GM21367 (cell line): ENCODE data around the gene EPS15.
"Not testable (repeated sequence)": the region's sequence is repeated elsewhere in the genome, so short reads cannot be mapped to it uniquely, and the experiment has no call there.

Experiments used
- ATAC-seq: cut with Tn5 transposase; IDR thresholded peaks from one replicate; pipeline ENCODE4 v1.9.1; 2021; ENCODE audit not compliant: unreplicated experiment

The EPS15 gene

DNA sequence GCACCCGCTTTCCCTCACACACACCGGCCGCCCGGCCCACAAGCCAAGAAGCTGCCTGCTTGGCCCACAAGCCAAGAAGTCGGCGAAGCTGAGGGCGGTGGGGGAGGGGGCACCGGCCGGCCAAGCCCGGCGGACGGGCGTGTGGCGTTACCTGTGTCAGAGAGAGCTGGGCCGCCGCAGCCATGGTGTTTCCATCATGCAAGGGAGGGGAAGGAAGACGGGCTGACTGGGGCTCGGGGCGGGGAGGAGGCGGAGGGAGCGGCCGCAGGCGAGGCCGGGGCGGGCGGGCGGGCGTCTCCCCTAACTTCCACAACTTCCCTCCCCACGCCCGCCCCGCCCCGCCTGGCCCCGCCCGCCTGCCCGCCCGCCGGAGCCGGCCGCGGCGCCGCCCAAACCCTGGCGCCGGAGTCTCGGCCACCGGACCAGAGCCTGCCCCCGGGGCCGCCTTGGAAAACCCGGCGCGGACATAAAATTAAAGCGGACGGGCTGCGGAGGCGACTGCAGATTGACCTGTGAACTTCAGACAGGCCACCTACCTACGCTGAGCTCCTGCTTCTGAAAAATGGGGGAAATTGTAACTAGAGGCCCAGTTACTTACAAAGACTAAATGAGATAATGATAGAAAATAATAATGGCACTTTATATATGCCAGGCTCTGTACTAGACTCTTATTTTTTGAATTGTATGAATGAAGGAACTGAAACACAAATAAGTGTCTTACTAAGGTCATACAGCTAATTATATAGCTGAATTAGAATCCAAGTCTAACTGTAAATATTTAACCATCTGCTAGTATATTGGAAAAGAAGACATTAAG lies at the start of gene EPS15:
EPS15 (minus strand) TSS at position 219 of the 817 bp plus-strand sequence; CDS start at position 184, 35 bp downstream.
- ATAC-seq: peak; percentile 42

DNA sequence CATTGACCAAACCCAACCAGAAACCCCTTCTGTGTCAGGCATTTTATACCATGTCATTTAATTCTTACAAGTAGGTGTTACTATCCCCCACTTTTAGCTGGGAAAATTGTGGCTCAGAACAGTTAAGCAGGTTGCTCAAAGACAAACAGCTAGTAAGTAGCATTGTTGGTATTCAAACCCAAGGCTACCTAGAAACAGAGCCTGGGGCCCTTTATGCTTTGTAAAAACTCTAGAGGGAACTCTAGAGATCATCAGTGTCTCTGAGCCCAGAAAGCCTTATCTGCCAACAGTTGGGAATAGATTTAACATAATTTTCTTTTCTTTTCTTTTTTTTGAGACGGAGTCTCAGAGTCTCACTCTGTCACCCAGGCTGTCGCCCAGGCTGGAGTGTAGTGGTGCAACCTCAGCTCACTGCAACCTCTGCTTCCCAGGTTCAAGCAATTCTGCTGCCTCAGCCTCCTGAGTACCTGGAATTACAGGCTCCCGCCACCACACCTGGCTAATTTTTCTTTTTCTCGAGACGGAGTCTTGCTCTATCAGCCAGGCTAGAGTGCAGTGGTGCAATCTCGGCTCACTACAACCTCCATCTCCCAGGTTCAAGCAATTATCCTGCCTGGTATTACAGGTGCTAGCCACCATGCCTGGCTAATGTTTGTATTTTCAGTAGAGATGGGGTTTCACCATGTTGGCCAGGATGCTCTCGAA lies 49.3 kb upstream of the EPS15 start:
- no peak for ATAC-seq

DNA sequence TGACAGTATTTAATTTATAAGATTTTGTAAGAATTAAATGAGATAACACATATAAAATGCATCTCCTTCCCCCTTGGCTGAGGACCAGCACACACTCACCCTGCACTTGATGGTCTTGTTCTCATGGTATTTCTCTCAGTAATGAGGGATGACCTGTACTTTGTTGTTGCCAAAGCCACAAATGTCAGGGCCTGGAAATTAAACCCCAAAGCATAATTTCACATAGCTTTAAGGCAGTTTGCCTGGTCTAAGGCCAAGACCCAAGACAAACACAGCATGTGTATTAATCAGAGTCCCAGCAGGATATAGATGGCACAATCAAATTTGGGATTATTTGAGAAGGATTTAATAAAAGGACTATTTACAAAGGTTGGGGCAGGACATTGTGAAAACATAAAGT lies 48.6 kb upstream of the EPS15 start:
- ATAC-seq: no peak

DNA sequence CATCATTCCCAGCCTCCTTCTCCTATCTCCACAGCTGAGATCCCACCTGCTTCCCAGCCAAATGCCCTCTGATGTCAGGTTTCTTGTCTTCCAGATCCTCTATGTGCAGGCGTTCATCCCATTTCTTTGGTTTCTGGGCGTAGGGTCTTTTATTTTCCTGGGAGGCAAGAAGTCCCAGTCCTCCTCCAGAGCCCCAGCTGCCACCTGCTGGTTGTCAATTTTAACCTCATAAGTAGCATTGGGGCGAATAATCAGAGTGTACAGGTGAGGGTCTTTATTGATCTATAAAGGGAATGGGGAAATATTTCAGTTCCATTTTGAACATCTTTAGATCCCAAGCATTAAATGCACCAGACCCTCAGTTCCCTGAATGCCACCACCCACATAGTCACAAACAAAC lies 47.2 kb upstream of the EPS15 start:
- no peak for ATAC-seq

DNA sequence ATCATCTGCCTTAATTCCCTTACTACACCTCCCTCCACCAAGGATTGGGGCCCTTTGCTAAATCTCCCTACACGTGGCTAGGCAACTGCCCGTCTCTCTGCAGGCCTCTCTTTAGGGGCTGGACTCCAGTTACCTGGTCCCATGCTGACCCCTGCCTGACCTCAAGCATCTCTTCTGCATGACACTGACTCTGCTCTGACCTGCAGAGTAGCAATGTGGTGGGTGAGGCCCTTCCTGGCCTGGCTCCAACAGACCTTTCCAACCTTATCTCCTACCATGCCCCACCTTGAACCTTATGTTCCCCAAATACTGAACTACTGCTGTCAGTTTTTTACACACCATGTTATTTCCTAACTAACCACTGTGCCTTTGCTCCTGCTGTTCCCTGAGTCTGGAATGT lies 45.9 kb upstream of the EPS15 start:
- ATAC-seq: no peak

DNA sequence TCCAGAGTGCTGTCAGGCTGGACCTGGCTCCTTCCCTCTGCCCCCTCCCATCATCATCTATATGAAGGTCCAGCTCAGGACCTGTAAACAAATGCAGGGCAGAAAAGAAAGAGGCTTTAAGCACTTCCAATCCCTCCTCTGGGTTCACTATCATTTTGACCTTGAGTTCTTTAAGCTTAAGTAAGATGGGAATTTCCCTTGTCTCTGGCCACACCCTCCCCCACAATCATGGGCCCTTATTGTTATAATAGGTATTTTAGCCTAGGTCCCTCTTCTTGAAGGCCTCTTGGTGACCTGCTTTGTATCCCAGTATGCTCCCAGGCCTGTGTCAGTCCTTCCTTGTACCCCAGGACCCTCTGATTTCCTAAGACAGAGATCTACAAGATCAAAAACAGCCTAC lies 45.1 kb upstream of the EPS15 start:
- ATAC-seq: no peak

DNA sequence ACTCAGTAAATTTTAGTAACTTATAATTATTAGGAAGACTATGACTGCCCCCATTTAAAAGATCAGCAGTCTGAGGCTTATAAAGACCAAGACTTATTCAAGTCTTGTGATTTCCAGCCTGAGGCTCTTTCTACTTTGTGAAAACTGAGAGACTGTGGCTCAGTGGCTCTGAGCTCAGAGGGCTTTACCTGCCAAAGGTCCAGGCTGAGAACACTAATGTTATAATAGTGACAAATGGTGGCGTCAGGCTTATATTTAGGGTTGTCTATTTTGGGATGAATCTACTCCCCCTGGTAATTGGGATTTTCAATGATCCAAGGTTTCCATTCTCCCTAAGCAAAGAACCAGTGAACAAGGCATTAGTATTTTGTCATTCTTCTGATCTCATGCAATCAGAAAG lies 42.6 kb upstream of the EPS15 start:
- ATAC-seq: no peak

DNA sequence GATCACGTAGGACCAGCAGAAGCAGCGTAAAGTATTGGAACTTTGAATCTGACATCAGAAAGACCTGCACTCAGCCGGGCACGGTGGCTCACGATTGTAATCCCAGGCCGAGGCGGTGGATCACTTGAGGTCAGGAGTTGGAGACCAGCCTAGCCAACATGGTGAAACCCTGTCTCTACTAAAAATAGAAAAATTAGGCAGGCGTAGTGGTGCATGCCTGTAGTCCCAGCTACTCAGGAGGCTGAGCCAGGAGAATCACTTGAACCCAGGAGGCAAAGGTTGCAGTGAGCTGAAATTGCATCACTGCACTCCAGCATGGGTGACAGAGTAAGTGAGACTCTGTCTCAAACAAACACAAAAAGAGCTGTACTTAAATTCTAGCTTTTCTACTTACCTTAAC lies 41.8 kb upstream of the EPS15 start:
- not testable (repeated sequence) for ATAC-seq

DNA sequence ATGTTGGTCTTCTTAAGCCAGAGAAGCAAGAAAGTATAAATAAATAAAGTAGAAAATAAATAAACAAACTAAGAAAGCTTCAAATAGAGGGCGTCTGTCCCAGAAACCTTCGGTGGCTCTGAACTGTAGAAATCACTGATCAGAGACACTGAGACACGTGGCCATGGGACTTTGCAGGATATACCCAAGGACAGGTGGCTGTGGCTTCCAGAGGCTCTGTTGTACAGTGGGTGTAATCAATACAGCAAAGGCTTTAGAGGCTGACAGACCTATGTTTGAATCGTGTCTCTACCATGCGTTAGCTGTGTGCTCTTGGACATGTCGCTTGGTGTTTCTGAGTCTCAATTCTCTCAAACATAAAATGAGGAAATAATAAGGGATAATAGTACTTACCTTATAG lies 41.0 kb upstream of the EPS15 start:
- no peak for ATAC-seq

DNA sequence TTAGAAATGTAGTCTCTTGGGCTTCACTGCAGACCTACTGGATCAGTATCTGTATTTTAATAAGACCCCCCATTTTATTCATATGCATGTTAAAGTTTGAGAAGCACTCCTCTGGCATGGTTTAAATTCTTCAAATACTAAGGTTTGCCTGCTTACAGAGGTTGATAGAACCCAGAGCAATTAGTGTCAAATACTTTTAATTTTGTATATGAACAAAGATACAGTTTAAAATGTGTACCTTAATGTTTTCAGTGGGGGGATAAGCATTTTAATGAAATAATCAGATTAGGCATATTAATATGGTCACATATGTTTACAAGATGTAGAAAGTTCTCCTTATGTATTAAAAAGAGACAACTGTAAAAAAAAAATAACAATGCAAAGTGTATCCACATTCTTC lies 40.4 kb upstream of the EPS15 start:
- no peak for ATAC-seq

DNA sequence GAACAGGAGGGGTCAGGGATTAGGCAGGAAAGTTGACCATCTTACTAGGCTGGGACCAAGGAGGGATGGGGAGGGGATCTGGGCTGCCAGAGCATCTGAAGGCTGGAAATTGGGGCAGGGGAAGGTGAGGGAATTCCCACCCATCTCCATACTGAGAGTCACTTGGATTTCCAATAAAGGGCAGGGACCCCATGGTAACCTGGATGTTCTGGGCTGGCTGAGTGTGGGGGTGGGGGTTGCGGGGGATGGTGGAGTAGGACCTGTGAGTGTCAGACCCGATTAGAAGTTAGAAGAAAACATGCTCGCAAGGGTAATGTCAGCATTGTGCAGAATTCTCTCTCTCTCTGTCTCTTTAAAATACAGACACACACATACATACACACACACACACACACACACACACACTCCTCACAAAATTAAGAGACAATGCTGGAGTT lies 40.0 kb upstream of the EPS15 start:
- no peak for ATAC-seq

DNA sequence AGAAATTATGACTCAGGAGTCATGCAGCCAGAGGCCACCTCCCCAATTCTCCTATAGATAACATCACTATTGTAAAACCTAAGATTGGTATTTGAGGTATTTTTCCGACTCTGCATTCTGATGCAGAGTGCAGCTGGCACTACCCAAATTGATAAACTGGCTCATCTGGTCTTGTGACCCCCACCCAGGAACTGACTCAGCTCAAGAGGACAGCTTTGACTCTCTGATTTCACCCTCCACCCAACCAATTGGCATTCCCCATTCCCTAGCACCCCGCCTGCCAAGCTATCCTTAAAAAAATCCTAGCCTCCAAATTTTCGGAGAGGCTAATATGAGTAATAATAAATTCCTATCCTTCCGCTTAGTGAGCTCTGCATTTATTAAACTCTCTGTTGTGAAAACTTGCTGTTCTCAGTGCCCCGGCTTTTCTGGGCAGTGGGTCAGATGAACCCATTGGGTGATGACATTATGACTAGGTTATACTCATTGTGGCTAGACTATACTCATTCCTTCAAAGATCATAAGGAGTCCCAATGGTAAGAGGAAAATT lies 39.4 kb upstream of the EPS15 start:
- ATAC-seq: no peak

DNA sequence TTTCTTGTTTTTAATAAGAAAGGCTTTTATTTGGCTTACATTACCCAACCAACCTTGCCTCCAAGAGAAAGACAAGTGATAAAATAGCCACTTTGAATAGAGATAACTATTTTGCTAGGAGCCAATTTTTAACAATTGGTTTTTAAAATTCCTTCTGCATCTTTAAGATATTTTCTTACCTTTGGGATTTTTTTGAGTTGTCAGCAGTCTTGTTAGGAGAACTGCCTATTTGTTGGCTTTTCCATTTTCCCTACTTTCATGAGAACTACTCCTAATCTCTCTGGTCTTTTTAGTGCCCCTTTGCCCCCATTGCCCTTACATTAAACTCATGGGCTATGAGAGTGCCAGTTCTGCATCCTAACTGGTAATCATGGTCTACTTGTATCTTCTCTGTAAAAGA lies 38.1 kb upstream of the EPS15 start:
- ATAC-seq: no peak

DNA sequence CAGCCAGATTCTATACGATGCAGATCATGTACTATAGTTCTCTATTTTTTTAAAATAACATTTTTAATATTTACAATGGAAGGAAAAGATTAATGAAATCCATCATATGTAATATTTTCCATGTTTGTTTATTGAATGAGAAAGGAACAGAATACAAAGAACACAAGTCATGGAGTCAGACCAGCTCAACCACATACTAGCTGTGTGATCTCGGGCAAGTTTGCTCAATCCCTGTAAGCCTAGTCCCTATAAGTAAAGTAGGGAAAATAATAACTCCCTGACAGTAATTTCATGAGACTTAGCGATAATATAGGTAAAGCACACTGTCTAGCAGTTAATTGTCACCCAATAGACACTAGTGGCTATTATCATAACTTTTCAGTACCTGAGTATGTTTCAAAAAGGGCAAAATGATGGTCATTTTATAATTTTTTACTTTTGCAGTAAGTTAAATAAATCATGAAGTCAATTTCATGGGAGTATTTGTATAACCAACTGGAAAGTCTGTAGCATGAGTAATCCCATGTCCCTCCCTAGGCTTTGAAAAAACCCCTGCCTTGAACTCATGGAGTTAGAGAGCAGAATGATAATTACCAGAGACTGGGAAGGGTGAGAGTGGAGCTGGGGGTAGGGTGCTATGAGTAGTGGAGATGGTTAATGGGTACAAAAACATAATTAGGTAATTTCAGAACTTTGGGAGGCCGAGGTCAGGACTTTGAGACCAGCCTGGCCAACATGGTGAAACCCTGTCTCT lies 37.0 kb upstream of the EPS15 start:
- ATAC-seq: no peak

DNA sequence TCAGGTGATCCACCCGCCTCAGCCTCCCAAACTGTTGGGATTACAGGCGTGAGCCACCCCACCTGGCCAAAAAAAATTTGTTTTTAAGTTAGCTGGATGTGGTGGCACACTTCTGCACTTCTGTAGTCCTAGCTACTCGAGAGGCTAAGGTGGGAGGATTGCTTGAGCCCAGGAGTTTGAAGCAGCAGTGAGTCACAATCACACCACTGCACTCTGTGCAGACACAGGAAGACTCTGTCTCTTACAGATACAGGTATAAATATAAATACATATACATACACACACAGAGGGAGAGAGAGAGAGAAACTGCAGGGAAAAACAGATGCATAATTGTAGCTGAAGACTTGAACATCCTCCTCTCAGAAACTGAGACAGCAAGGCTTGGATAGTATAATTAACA lies 34.8 kb upstream of the EPS15 start:
- ATAC-seq: no peak

DNA sequence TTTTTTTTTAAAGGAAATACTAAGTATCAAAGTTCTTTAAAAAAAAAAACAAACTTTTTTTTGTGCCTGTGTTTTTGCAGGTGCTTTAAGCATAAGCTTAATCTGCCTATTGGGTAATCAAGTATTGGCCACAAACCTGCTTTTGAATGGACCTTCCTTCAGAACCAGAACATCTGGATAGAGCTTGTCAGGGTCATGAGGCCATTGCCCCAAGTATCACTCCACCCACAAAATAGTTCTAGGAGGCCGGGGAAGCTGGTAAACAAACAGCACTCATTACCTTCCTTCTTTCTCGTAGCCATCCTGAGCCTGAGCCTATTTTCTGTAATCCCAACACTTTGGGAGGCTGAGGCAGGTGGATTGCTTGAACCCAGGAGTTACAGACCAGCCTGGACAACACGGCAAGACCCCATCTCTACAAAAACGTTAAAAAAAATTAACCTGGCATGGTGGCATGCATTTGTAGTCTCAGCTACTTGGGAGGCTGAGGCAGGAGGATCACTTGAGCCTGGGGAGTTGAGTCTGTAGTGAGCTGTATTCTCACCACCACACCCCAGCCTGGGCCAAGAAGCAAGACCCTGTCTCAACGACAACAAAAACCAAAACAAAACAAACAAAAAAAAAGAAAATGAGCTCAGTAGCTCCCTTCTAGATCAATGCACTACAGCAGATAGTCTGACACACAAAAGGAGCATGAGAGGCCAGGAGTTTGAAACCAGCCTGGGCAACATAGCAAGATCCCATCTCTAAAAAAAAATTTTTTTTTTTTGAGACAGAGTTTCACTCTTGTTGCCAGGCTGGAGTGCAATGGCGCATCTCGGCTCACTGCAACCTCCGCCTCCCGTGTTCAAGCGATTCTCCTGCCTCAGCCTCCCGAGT lies 34.1 kb upstream of the EPS15 start:
- no peak for ATAC-seq

DNA sequence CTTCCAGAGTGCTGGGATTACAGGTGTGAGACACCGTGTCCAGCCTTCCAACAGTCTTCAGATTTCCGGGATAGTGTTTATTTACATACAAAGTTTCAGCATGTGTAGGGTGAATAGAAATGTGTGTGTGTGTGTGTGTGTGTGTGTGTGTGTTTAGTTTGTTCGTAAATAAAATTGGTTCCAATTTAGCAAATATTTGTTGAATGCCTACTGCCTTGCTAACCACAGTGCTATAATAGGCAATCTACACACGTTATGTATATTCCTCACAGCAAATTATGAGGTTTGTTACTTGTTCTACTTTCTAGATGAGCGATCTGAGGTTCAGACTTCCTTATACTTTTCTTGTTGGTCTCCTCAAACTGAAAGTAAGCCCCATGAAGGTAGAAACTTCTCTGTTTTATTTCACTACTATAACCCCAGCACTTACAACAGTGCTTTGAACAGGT lies 32.8 kb upstream of the EPS15 start:
- ATAC-seq: no peak

DNA sequence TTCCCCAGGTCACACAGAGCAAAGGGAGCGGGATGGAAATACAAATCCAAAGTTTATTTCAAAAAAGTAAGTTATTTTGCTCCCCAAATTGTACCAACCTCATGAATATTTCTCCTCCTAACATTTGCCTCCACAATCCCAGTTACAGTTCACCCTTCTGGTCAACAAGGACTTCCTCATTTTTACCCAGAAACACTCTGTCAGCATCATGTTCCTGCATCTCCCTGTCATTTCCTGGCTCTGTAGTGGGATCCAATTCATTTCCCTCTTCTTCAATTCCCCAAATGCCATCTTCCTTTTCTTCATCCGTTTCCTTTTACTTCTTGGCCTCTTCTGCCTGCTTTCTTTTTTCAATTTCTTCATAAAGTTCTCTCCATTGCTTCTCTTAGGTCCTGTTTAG lies 32.0 kb upstream of the EPS15 start:
- ATAC-seq: no peak

DNA sequence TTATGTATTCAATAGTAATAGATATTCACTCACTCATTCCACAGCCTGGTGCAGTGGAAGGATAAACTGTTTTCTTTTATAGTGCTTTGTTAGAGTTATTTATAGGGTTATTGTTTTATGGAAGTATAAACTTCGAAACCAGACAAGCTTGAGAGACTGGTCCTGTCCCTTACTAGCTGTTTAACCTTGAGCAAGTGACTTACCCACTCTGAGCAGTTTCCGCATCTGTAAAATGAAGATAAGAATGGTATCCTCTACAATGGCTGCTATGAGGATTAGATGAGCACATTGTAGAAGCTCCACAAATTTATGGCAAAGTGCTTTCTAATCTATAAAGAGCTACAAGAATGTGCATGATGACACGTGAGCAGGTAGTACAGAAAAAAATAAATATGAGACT lies 30.8 kb upstream of the EPS15 start:
- ATAC-seq: no peak

DNA sequence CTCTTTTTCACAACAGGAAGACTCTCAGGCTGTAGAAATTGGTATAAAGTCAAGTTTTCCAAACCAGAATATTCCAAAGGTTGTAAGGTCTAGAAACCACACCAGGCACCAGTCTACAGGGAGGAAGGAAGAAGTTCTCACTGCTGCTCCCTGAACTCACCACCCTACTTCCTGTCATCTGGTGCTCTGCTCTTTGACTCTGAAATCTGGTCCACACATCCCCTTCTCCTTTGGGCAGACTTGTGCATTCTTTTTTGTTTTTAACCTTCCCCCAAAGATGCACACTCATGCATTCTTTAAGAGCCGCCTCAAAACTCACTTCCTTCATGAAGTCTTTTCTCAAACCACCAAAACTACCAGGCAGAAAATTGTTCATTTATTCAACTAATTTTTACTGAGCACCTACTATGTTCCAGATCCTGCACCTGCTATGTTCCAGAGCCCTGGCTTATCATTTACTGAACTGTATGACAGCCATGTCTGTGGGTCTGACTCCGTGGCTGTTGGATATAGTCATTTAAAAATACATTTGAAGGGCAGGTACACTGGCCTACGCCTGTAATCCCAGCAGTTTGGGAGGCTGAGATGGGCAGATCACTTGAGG lies 30.1 kb upstream of the EPS15 start:
- no peak for ATAC-seq
